ENCODE measurements around the gene VILL. TPM values are rescaled to one million over a fixed set of nuclear protein-coding genes. Genes with fewer than 3 reads are reported as not detected.
A peak's percentile ranks its signal among the peaks of the same experiment; 100 is the strongest.
"Not testable (repeated sequence)": the region's sequence is repeated elsewhere in the genome, so short reads cannot be mapped to it uniquely, and the experiment has no call there.

VILL gene
- total RNA-seq, 1 donor from 2014 or later: 4.3 TPM

- peak; percentile 37 for DNase-seq (ENCODE audit: low spot score)
Observed at GRCh38 chr3:38032328-38032865, 41.8 kb downstream of the VILL start.

- peak; percentile 78 for DNase-seq (ENCODE audit: low spot score)
Observed at GRCh38 chr3:38033586-38033985, 43.0 kb downstream of the VILL start.

- peak; percentile 22 for DNase-seq (ENCODE audit: low spot score)
Observed at GRCh38 chr3:38034335-38034734, 43.7 kb downstream of the VILL start.

GRCh38 chr3:38036286-38036685 is 45.7 kb downstream of the VILL start:
- peak; percentile 59 for DNase-seq (ENCODE audit: low spot score)

GRCh38 chr3:38036906-38037305 is 46.3 kb downstream of the VILL start:
- DNase-seq (ENCODE audit: low spot score): peak; percentile 16

- peak; percentile 6 for DNase-seq (ENCODE audit: low spot score)
Observed at GRCh38 chr3:38038447-38038911, 47.9 kb downstream of the VILL start.

- DNase-seq (ENCODE audit: low spot score): peak; percentile 82
Observed at GRCh38 chr3:38039101-38039898, 48.7 kb downstream of the VILL start, which contains the start of gene DLEC1. TSS of gene DLEC1 (plus strand) at chr3:38039208. CDS start at chr3:38039226, 18 bp downstream.

- DNase-seq (ENCODE audit: low spot score): no peak
Observed at GRCh38 chr3:38039899-38040261, 49.3 kb downstream of the VILL start.

- no peak for DNase-seq (ENCODE audit: low spot score)
Observed at GRCh38 chr3:38040401-38040800, 49.8 kb downstream of the VILL start.

GRCh38 chr3:38043486-38043885 is 52.9 kb downstream of the VILL start:
- no peak for DNase-seq (ENCODE audit: low spot score)

- DNase-seq (ENCODE audit: low spot score): no peak
Observed at GRCh38 chr3:38046027-38046426, 55.4 kb downstream of the VILL start.

- no peak for DNase-seq (ENCODE audit: low spot score)
Observed at GRCh38 chr3:38046821-38047220, 56.2 kb downstream of the VILL start.

GRCh38 chr3:38047896-38048295 is 57.3 kb downstream of the VILL start:
- no peak for DNase-seq (ENCODE audit: low spot score)

GRCh38 chr3:38049358-38050126 is 59.0 kb downstream of the VILL start:
- no peak for DNase-seq (ENCODE audit: low spot score)

GRCh38 chr3:38051131-38051530 is 60.5 kb downstream of the VILL start:
- no peak for DNase-seq (ENCODE audit: low spot score)

- DNase-seq (ENCODE audit: low spot score): not testable (repeated sequence)
Observed at GRCh38 chr3:38053286-38053685, 62.7 kb downstream of the VILL start.

GRCh38 chr3:38053813-38054498 is 63.4 kb downstream of the VILL start:
- not testable (repeated sequence) for DNase-seq (ENCODE audit: low spot score)

GRCh38 chr3:38054499-38055001 is 64.0 kb downstream of the VILL start:
- DNase-seq (ENCODE audit: low spot score): no peak

Measured in mesenteric fat pad (tissue), 1 donor.